GM18868 (cell line): ENCODE results near the gene PLD6.
"Not testable (repeated sequence)": the region's sequence is repeated elsewhere in the genome, so short reads cannot be mapped to it uniquely, and the experiment has no call there.

Source experiments
- ATAC-seq: cut with Tn5 transposase; IDR thresholded peaks from one replicate; pipeline ENCODE4 v1.9.1; 2021; ENCODE audit warnings: mild to moderate bottlenecking, moderate library complexity; ENCODE audit not compliant: unreplicated experiment

The PLD6 gene

GRCh38 chr17:17201271-17201670 is 4.9 kb downstream of the PLD6 start:
- ATAC-seq: no peak

- no peak for ATAC-seq
Measured at GRCh38 chr17:17200831-17201230, 5.3 kb downstream of the PLD6 start.

GRCh38 chr17:17200311-17200710 is 5.8 kb downstream of the PLD6 start:
- ATAC-seq: no peak

- no peak for ATAC-seq
Measured at GRCh38 chr17:17198281-17198680, 7.9 kb downstream of the PLD6 start.

- no peak for ATAC-seq
Measured at GRCh38 chr17:17196776-17197175, 9.4 kb downstream of the PLD6 start.

- not testable (repeated sequence) for ATAC-seq
Measured at GRCh38 chr17:17195466-17195865, 10.7 kb downstream of the PLD6 start.

GRCh38 chr17:17191961-17192381 is 14.2 kb downstream of the PLD6 start:
- no peak for ATAC-seq

GRCh38 chr17:17191346-17191792 is 14.8 kb downstream of the PLD6 start:
- no peak for ATAC-seq

GRCh38 chr17:17190188-17190587 is 15.9 kb downstream of the PLD6 start:
- ATAC-seq: no peak

GRCh38 chr17:17189559-17189958 is 16.6 kb downstream of the PLD6 start:
- ATAC-seq: no peak

- ATAC-seq: no peak
Measured at GRCh38 chr17:17188586-17188985, 17.5 kb downstream of the PLD6 start.

- no peak for ATAC-seq
Measured at GRCh38 chr17:17186551-17187505, 19.3 kb downstream of the PLD6 start.

GRCh38 chr17:17186051-17186450 is 20.1 kb downstream of the PLD6 start:
- ATAC-seq: peak; percentile 54

- ATAC-seq: not testable (repeated sequence)
Measured at GRCh38 chr17:17184985-17185757, 21.0 kb downstream of the PLD6 start.

GRCh38 chr17:17183744-17184143 is 22.4 kb downstream of the PLD6 start:
- ATAC-seq: no peak

- ATAC-seq: no peak
Measured at GRCh38 chr17:17182598-17183136, 23.5 kb downstream of the PLD6 start.

GRCh38 chr17:17181666-17182597 is 24.2 kb downstream of the PLD6 start:
- ATAC-seq: peak; percentile 51

- no peak for ATAC-seq
Measured at GRCh38 chr17:17180741-17181525, 25.2 kb downstream of the PLD6 start.

- ATAC-seq: no peak
Measured at GRCh38 chr17:17180141-17180603, 26.0 kb downstream of the PLD6 start.
